BLaER1 treated with 17β-estradiol and CSF1 and Interleukin-3, amounts not matched to agents 10 nM and 100 nM (cell line): ENCODE data around the gene MEX3A.
"Not testable (repeated sequence)": the region's sequence is repeated elsewhere in the genome, so short reads cannot be mapped to it uniquely, and the experiment has no call there.

Source experiments
- H3K27ac ChIP-seq, 11 experiments: shearing (Covaris generic); formaldehyde crosslinking; 2 replicates each; pipeline ENCODE4 v1.8.1; 2022
- H3K27me3 ChIP-seq, 11 experiments: shearing (Covaris generic); formaldehyde crosslinking; 2 replicates each; pipeline ENCODE4 v1.8.1; 2022
- H3K36me3 ChIP-seq, 11 experiments: shearing (Covaris generic); formaldehyde crosslinking; 2 replicates each; pipeline ENCODE4 v1.8.1; 2022
- H3K4me1 ChIP-seq, 10 experiments: shearing (Covaris generic); formaldehyde crosslinking; 2 replicates each; pipeline ENCODE4 v1.8.1; 2022
- H3K4me2 ChIP-seq, 11 experiments: shearing (Covaris generic); formaldehyde crosslinking; 2 replicates each; pipeline ENCODE4 v1.8.1; 2022
- H3K4me3 ChIP-seq, 10 experiments: shearing (Covaris generic); formaldehyde crosslinking; 2 replicates each; pipeline ENCODE4 v1.8.1; 2022
- H3K9ac ChIP-seq, 11 experiments: shearing (Covaris generic); formaldehyde crosslinking; 2 replicates each; pipeline ENCODE4 v1.8.1; 2022
- H3K9me3 ChIP-seq, 11 experiments: shearing (Covaris generic); formaldehyde crosslinking; replicated peaks in 1 of 11; 2 replicates each; pipeline ENCODE4 v1.8.1; 2022
- H4K20me1 ChIP-seq, 11 experiments: shearing (Covaris generic); formaldehyde crosslinking; 2 replicates each; pipeline ENCODE4 v1.8.1; 2022
- Cebpa-rat ChIP-seq, 11 experiments: shearing (Covaris generic); IDR thresholded peaks; 2 replicates each; pipeline ENCODE4 v1.8.1; 2022

Gene MEX3A

GRCh38 chr1:156042828-156043227, 39.4 kb downstream of the MEX3A start:
- Histone ChIP-seq H3K4me1 (peaks cover 0 to 3% (median 0%) of the 10 kb centered on the region in 10 experiments; a peak in 3 of 20 replicates), H3K27ac (no peak overlapping the region), H4K20me1 (peaks cover 0 to 11% (median 0%) of the 10 kb centered on the region in 11 experiments; a peak in 5 of 22 replicates), H3K4me2 (no peak overlapping the region), H3K27me3 (no peaks in the 10 kb centered on the region), H3K9me3 (no peaks in the 10 kb centered on the region), H3K4me3 (no peak overlapping the region), H3K9ac (no peak overlapping the region), H3K36me3 (peaks cover 78 to 97% (median 86%) of the 10 kb centered on the region in 11 experiments)
- no peak for TF ChIP-seq Cebpa-rat (IDR thresholded peaks at IDR 0.05)

GRCh38 chr1:156034991-156035390, 47.3 kb downstream of the MEX3A start:
- H4K20me1 ChIP-seq, H3K4me2 ChIP-seq, H3K9me3 ChIP-seq, H3K4me3 ChIP-seq, H3K27ac ChIP-seq, H3K27me3 ChIP-seq, H3K4me1 ChIP-seq, H3K9ac ChIP-seq: not testable (repeated sequence)
- peaks cover 30 to 44% (median 40%) of the 10 kb centered on the region in 11 experiments for H3K36me3 ChIP-seq

DNA sequence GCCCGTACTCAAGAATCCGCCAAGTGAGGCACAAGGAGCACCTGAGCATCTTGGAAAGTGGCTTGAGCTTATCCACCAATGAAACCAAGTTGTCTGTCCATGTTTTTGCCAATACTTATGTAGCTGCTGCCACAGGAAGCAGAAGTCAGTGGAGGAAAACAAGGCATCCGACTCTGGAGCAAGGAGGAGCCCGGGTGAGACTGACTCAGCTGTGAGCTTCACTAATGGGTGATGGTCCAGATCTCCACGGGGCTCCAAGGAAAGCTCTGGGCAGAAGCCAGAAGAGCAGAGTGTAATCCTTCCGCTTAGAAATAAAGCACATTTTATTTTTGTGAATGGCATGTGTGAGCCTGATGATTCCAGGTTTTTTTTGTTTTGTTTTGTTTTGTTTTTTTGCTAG, 49.3 kb downstream of the MEX3A start:
- H4K20me1 ChIP-seq: peaks cover 0 to 2% (median 0%) of the 10 kb centered on the region in 11 experiments; a peak in 1 of 22 replicates
- peaks cover 14 to 24% (median 21%) of the 10 kb centered on the region in 11 experiments for H3K36me3 ChIP-seq
- no peaks in the 10 kb centered on the region for H3K27me3 ChIP-seq
- no peak for TF ChIP-seq Cebpa-rat (IDR thresholded peaks at IDR 0.05)
- no peak overlapping the region for H3K4me2 ChIP-seq
- H3K9me3 ChIP-seq: no peaks in the 10 kb centered on the region
- H3K4me3 ChIP-seq: no peak overlapping the region
- H3K4me1 ChIP-seq: no peaks in the 10 kb centered on the region
- no peak overlapping the region for H3K9ac ChIP-seq
- H3K27ac ChIP-seq: no peak overlapping the region

DNA sequence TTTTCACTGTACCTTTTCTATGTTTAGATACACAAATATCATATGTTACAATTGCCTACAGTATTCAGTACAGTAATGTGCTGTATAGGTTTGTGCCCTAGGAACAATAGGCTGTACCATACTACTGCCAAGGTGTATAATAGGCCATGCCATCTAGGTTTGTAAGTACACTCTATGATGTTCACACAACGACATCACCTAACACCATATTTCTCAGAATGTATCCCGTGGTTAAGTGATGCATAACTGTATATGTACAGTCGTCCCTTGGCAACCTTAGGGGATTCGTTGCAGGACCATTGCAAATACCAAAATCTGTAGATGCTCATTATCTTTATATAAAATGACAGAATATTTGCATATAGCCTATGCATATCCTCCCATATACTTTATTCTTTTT, 55.7 kb downstream of the MEX3A start:
- no peak for TF ChIP-seq Cebpa-rat (IDR thresholded peaks at IDR 0.05)
- no peaks in the 10 kb centered on the region; a peak in 2 of 22 replicates for H3K27me3 ChIP-seq
- no peak overlapping the region for H3K4me2 ChIP-seq
- H3K9me3 ChIP-seq: no peaks in the 10 kb centered on the region
- H3K9ac ChIP-seq: no peak overlapping the region
- H3K4me3 ChIP-seq: no peak overlapping the region
- no peaks in the 10 kb centered on the region for H4K20me1 ChIP-seq
- H3K36me3 ChIP-seq: no peaks in the 10 kb centered on the region
- H3K4me1 ChIP-seq: no peaks in the 10 kb centered on the region; a peak in 2 of 20 replicates
- no peak overlapping the region for H3K27ac ChIP-seq

DNA sequence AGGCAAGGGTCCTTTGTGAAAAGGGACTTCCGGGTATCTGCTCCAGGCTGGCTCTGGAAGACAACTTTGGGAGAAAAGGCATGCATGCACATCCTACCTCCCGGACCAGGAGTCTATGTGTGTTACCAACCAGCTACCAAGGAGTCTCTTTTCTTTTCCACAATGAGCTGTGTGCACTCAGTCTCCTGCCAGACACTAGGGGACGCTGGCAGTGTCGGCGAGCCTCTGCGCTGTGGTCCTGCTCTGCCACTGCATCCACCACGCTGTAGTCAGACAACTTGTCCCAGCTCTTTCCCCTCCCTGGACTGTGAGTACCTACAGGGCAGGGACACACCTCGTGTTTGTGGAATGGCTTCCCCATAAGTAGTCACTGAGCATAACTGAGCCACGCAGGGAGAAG, 56.4 kb downstream of the MEX3A start:
- no peak overlapping the region for H3K27ac ChIP-seq
- H3K4me2 ChIP-seq: no peak overlapping the region
- no peak overlapping the region for H3K9ac ChIP-seq

GRCh38 chr1:156024801-156025200, 57.5 kb downstream of the MEX3A start:
- Histone ChIP-seq H3K27ac (no peak overlapping the region), H3K4me2 (no peak overlapping the region), H4K20me1 (peaks cover 0 to 5% (median 0%) of the 10 kb centered on the region in 11 experiments; a peak in 5 of 22 replicates), H3K9ac (no peak overlapping the region), H3K4me3 (no peak overlapping the region), H3K4me1 (peaks cover 3 to 10% (median 8%) of the 10 kb centered on the region in 10 experiments), H3K27me3 (no peaks in the 10 kb centered on the region; a peak in 2 of 22 replicates), H3K9me3 (no peaks in the 10 kb centered on the region), H3K36me3 (peaks cover 0 to 1% (median 0%) of the 10 kb centered on the region in 11 experiments; a peak in 3 of 22 replicates)
- no peak for TF ChIP-seq Cebpa-rat (IDR thresholded peaks at IDR 0.05)

More for the DNA sequence above, 56.4 kb downstream of the MEX3A start:
- Histone ChIP-seq H3K9me3 (no peaks in the 10 kb centered on the region), H3K36me3 (no peaks in the 10 kb centered on the region), H4K20me1 (no peaks in the 10 kb centered on the region), H3K27me3 (no peaks in the 10 kb centered on the region; a peak in 2 of 22 replicates), H3K4me1 (peaks cover 0 to 7% (median 5%) of the 10 kb centered on the region in 10 experiments; a peak in 11 of 20 replicates), H3K4me3 (no peak overlapping the region)
- no peak for TF ChIP-seq Cebpa-rat (IDR thresholded peaks at IDR 0.05)
